ENCODE results near the gene MLLT11. TPM values are rescaled to one million over a fixed set of nuclear protein-coding genes. Genes with fewer than 3 reads are reported as not detected.
"Not testable (repeated sequence)": the region's sequence is repeated elsewhere in the genome, so short reads cannot be mapped to it uniquely, and the experiment has no call there.

Gene MLLT11
- total RNA-seq, 1 donor from 2014 or later: 3.7 TPM

DNA sequence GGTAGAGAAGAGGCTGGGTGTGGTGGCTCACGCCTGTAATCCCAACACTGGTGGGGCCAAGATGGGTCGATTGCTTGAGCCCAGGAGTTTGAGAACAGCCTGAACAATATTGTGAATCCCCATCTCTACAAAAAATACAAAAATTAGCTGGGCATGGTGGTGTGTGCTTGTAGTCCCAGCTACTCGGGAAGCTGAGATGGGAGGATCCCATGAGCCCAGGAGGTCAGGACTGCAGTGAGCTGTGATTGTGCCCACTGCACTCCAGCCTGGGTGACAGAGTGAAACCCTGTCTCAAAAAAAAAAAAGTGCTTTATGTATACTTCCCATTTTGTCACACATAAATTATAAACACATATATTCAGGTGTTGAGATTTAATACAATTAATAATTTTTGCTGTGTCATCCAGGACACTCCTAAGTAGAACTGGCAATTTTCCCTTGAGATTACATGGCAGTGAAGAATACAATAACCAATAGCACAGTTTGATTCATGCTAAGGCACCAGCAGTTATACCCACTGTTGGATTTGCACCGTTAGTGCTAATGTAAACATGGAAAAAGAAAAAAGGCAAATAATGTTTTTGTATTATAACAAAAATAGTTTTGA lies 25.9 kb downstream of the MLLT11 start:
- Histone ChIP-seq H3K4me1 (no peaks in the 10 kb centered on the region), H3K27me3 (no peaks in the 10 kb centered on the region), H3K36me3 (no peaks in the 10 kb centered on the region), H3K4me3 (no peak overlapping the region), H3K27ac (no peak overlapping the region), H3K9me3 (no peaks in the 10 kb centered on the region)
- intact Hi-C loops (cut with DNase I): no loop called here
- TF ChIP-seq, protein P1, sequence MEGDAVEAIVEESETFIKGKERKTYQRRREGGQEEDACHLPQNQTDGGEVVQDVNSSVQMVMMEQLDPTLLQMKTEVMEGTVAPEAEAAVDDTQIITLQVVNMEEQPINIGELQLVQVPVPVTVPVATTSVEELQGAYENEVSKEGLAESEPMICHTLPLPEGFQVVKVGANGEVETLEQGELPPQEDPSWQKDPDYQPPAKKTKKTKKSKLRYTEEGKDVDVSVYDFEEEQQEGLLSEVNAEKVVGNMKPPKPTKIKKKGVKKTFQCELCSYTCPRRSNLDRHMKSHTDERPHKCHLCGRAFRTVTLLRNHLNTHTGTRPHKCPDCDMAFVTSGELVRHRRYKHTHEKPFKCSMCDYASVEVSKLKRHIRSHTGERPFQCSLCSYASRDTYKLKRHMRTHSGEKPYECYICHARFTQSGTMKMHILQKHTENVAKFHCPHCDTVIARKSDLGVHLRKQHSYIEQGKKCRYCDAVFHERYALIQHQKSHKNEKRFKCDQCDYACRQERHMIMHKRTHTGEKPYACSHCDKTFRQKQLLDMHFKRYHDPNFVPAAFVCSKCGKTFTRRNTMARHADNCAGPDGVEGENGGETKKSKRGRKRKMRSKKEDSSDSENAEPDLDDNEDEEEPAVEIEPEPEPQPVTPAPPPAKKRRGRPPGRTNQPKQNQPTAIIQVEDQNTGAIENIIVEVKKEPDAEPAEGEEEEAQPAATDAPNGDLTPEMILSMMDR (IDR thresholded peaks at IDR 0.05): no peak
- TF ChIP-seq POLR2A (IDR thresholded peaks at IDR 0.05) (no peak), POLR2AphosphoS5 (IDR thresholded peaks at IDR 0.05; ENCODE audit: insufficient read depth in 1 of 2, low read depth in 1 of 2) (no peak)
- DNase-seq (ENCODE audit: extremely low spot score in 2 of 2): no peak

DNA sequence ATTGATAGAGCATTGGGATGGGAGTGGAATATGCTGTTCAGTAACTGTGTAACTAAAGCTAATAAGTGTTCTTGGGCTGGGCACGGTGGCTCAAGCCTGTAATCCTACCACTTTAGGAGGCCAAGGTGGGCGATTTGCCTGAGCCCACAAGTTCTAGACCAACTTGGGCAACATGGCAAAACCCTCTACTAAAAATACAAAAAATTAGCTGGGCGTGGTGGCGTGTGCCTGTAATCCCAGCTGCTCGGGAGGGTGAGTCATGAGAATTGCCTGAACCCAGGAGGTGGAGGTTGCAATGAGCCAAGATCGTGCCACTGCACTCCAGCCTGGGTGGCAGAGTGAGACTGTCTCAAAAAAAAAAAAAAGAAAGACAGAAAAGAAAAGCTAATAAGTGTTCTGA lies 37.2 kb downstream of the MLLT11 start:
- H3K4me3 ChIP-seq; DNase-seq (ENCODE audit: extremely low spot score in 2 of 2); intact Hi-C loops (cut with DNase I); H3K4me1 ChIP-seq; H3K27me3 ChIP-seq; H3K27ac ChIP-seq; H3K36me3 ChIP-seq; H3K9me3 ChIP-seq: not testable (repeated sequence)

GRCh38 chr1:151098126-151098525 lies 37.9 kb downstream of the MLLT11 start:
- Histone ChIP-seq H3K4me1 (no peaks in the 10 kb centered on the region), H3K36me3 (no peaks in the 10 kb centered on the region), H3K9me3 (no peaks in the 10 kb centered on the region), H3K27ac (no peak overlapping the region), H3K27me3 (no peaks in the 10 kb centered on the region), H3K4me3 (no peak overlapping the region)
- TF ChIP-seq POLR2AphosphoS5 (IDR thresholded peaks at IDR 0.05; ENCODE audit: insufficient read depth in 1 of 2, low read depth in 1 of 2): no peak
- intact Hi-C loops (cut with DNase I): no loop called here
- DNase-seq (ENCODE audit: extremely low spot score in 2 of 2): no peak

DNA sequence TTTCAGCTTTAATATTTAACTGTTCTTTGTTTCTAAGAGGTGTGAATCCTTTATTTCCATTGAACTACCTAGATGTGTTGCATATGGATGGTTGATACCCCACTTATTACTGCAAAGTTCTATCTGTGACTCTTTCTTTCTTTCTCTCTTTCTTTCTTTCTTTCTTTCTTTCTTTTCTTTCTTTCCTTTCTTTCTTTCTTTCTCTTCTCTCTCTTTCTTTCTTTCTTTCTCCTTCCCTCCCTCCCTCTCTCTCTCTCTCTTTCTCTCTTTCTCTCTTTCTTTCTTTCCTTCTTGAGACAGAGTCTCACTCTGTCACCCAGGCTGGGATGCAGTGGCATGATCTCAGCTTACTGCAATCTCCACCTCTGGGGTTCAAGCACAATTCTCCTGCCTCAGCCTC lies 44.4 kb downstream of the MLLT11 start:
- peaks cover 0 to 17% of the 10 kb centered on the region in 2 donors for H3K36me3 ChIP-seq
- no peaks in the 10 kb centered on the region for H3K9me3 ChIP-seq
- H3K4me3 ChIP-seq: no peak overlapping the region
- intact Hi-C loops (cut with DNase I): loop anchor here (5.0 kb wide), 1 partner anchor 53 kb away; the partner anchor contains the start of gene TNFAIP8L2
- H3K27ac ChIP-seq: no peak overlapping the region
- DNase-seq (ENCODE audit: extremely low spot score in 2 of 2): no peak
- no peaks in the 10 kb centered on the region for H3K27me3 ChIP-seq
- TF ChIP-seq POLR2AphosphoS5 (IDR thresholded peaks at IDR 0.05; ENCODE audit: insufficient read depth in 1 of 2, low read depth in 1 of 2): no peak
- TF ChIP-seq, protein P1 (IDR thresholded peaks at IDR 0.05): no peak
- no peak for TF ChIP-seq POLR2A (IDR thresholded peaks at IDR 0.05)
- no peaks in the 10 kb centered on the region for H3K4me1 ChIP-seq

DNA sequence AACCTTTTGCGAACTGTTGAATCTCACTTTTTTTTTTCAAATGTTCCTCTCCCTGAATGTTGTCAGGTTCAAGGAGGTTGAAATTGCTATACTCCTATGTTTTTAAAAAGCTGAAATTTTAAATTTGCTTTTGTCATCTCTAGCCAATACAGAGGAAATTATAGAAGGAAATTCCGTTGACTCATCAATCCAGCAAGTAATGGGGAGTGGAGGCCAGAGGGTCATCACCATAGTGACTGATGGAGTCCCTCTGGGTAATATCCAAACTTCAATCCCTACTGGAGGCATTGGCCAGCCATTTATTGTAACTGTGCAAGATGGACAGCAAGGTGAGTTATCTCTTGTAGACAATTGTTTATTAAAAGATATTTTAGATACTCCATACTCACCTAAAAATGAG lies 46.7 kb downstream of the MLLT11 start:
- no peaks in the 10 kb centered on the region for H3K4me1 ChIP-seq
- intact Hi-C loops (cut with DNase I): no loop called here
- H3K27ac ChIP-seq: no peak overlapping the region
- peaks cover 0 to 17% of the 10 kb centered on the region in 2 donors for H3K36me3 ChIP-seq
- no peak overlapping the region for H3K4me3 ChIP-seq
- no peak for DNase-seq (ENCODE audit: extremely low spot score in 2 of 2)
- no peak for TF ChIP-seq POLR2A (IDR thresholded peaks at IDR 0.05)
- no peak for TF ChIP-seq POLR2AphosphoS5 (IDR thresholded peaks at IDR 0.05; ENCODE audit: insufficient read depth in 1 of 2, low read depth in 1 of 2)
- TF ChIP-seq, protein P1 (IDR thresholded peaks at IDR 0.05): no peak
- H3K27me3 ChIP-seq: no peaks in the 10 kb centered on the region
- H3K9me3 ChIP-seq: no peaks in the 10 kb centered on the region

DNA sequence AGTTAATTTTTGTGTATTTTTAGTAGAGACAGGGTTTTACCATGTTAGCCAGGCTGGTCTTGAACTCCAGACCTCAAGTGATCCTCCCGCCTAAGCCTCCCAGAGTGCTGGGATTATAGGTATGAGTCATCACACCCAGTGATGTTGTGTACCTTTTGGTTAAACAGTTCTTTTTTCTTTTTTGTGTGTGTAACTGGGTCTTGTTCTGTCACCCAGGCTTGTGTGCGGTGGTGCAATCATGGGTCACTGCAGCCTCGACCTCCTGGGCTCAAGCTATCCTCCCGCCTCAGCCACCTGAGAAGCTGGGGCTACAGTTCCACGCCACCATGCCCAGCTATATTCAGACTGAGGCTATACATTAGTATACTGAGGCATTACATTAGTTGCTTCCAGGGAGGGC lies 48.1 kb downstream of the MLLT11 start:
- H3K4me3 ChIP-seq: no peak overlapping the region
- no peaks in the 10 kb centered on the region for H3K4me1 ChIP-seq
- intact Hi-C loops (cut with DNase I): no loop called here
- H3K27ac ChIP-seq: no peak overlapping the region
- H3K27me3 ChIP-seq: no peaks in the 10 kb centered on the region
- TF ChIP-seq POLR2AphosphoS5 (IDR thresholded peaks at IDR 0.05; ENCODE audit: insufficient read depth in 1 of 2, low read depth in 1 of 2): no peak
- TF ChIP-seq, protein P1 (IDR thresholded peaks at IDR 0.05): no peak
- TF ChIP-seq POLR2A (IDR thresholded peaks at IDR 0.05): no peak
- H3K9me3 ChIP-seq: no peaks in the 10 kb centered on the region
- peaks cover 0 to 17% of the 10 kb centered on the region in 2 donors for H3K36me3 ChIP-seq
- DNase-seq (ENCODE audit: extremely low spot score in 2 of 2): no peak

All from vagina (tissue), 2 donors.